HEK293 (cell line): ENCODE results near the gene CDC27.

Experiments
- GLI4 ChIP-seq: fragments of 450-650 bp; formaldehyde crosslinking; IDR thresholded peaks from 2 replicates; pipeline ENCODE4 v1.5.1; 2016; ENCODE audit warnings: missing biosample characterization, missing genetic modification characterization
- KLF16 ChIP-seq: fragments of 450-650 bp; formaldehyde crosslinking; IDR thresholded peaks from 2 replicates; pipeline ENCODE4 v1.5.1; 2017; ENCODE audit warnings: missing biosample characterization, missing genetic modification characterization
- MYNN ChIP-seq: fragments of 450-650 bp; formaldehyde crosslinking; IDR thresholded peaks from 2 replicates; pipeline ENCODE4 v1.5.1; 2016; ENCODE audit warnings: missing biosample characterization, missing genetic modification characterization, borderline replicate concordance
- ZNF2 ChIP-seq: fragments of 450-650 bp; formaldehyde crosslinking; IDR thresholded peaks from 2 replicates; pipeline ENCODE4 v1.5.1; 2016; ENCODE audit warnings: missing biosample characterization, missing genetic modification characterization
- TF ChIP-seq, protein P1 (sequence below): fragments of 450-650 bp; formaldehyde crosslinking; IDR thresholded peaks from 2 replicates; pipeline ENCODE4 v1.5.1; 2016; ENCODE audit warnings: missing biosample characterization, missing genetic modification characterization
- TF ChIP-seq, protein P2 (sequence below): fragments of 450-650 bp; formaldehyde crosslinking; conservative IDR thresholded peaks from 2 replicates; pipeline ENCODE4 v1.5.1; 2016; ENCODE audit warnings: low read depth, missing biosample characterization, missing genetic modification characterization

DNA sequence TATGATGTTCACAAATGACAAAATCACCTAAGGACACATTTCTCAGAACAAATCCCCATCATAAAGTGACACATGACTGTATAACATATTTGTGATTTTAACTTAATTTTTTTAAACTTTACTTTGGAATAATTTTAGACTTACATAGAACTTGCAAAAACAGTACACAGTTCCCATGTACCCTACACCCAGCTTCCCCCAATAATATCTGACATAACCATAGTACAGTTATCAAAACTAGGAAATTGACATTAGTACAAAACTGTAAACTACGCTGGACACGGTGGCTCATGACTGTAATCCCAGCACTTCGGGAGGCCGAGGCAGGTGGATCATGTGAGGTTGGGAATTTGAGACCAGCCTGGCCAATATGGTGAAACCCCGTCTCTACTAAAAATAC is 24.8 kb downstream of the CDC27 start:
- TF ChIP-seq, protein P1, sequence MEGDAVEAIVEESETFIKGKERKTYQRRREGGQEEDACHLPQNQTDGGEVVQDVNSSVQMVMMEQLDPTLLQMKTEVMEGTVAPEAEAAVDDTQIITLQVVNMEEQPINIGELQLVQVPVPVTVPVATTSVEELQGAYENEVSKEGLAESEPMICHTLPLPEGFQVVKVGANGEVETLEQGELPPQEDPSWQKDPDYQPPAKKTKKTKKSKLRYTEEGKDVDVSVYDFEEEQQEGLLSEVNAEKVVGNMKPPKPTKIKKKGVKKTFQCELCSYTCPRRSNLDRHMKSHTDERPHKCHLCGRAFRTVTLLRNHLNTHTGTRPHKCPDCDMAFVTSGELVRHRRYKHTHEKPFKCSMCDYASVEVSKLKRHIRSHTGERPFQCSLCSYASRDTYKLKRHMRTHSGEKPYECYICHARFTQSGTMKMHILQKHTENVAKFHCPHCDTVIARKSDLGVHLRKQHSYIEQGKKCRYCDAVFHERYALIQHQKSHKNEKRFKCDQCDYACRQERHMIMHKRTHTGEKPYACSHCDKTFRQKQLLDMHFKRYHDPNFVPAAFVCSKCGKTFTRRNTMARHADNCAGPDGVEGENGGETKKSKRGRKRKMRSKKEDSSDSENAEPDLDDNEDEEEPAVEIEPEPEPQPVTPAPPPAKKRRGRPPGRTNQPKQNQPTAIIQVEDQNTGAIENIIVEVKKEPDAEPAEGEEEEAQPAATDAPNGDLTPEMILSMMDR: no peak
- TF ChIP-seq MYNN (tag by site-specific recombination) (no peak), KLF16 (tag by site-specific recombination) (no peak), GLI4 (tag by site-specific recombination) (no peak), ZNF2 (tag by site-specific recombination) (no peak)
- TF ChIP-seq, protein P2, sequence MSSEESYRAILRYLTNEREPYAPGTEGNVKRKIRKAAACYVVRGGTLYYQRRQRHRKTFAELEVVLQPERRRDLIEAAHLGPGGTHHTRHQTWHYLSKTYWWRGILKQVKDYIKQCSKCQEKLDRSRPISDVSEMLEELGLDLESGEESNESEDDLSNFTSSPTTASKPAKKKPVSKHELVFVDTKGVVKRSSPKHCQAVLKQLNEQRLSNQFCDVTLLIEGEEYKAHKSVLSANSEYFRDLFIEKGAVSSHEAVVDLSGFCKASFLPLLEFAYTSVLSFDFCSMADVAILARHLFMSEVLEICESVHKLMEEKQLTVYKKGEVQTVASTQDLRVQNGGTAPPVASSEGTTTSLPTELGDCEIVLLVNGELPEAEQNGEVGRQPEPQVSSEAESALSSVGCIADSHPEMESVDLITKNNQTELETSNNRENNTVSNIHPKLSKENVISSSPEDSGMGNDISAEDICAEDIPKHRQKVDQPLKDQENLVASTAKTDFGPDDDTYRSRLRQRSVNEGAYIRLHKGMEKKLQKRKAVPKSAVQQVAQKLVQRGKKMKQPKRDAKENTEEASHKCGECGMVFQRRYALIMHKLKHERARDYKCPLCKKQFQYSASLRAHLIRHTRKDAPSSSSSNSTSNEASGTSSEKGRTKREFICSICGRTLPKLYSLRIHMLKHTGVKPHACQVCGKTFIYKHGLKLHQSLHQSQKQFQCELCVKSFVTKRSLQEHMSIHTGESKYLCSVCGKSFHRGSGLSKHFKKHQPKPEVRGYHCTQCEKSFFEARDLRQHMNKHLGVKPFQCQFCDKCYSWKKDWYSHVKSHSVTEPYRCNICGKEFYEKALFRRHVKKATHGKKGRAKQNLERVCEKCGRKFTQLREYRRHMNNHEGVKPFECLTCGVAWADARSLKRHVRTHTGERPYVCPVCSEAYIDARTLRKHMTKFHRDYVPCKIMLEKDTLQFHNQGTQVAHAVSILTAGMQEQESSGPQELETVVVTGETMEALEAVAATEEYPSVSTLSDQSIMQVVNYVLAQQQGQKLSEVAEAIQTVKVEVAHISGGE (tag by site-specific recombination): no peak
